Neuronal stem cell (in vitro differentiated cells): ENCODE results near the gene OTULIN.
A peak's percentile ranks its signal among the peaks of the same experiment; 100 is the strongest.

Source experiments
- DNase-seq: peaks from one replicate; pipeline ENCODE4 v3.0.0-alpha.2; 2013; ENCODE audit warnings: low spot score
- H2AFZ ChIP-seq: one replicate; pipeline ENCODE4 v1.6.1; 2013; ENCODE audit warnings: mild to moderate bottlenecking, low read length, inconsistent platforms
- H2AK5ac ChIP-seq: 2 replicates; pipeline ENCODE4 v1.6.1; 2013; ENCODE audit warnings: low read depth, mild to moderate bottlenecking, inconsistent platforms, low read length, moderate library complexity, mixed read lengths
- H2BK120ac ChIP-seq: 2 replicates; pipeline ENCODE4 v1.6.1; 2013; ENCODE audit warnings: low read depth, mild to moderate bottlenecking, inconsistent platforms, low read length, moderate library complexity, mixed read lengths
- H2BK12ac ChIP-seq: one replicate; pipeline ENCODE4 v1.6.1; 2013; ENCODE audit warnings: low read length, inconsistent platforms
- H2BK15ac ChIP-seq: 2 replicates; pipeline ENCODE4 v1.6.1; 2013; ENCODE audit warnings: mild to moderate bottlenecking, low read length, inconsistent platforms, mixed read lengths
- H2BK5ac ChIP-seq: one replicate; pipeline ENCODE4 v1.6.1; 2013; ENCODE audit warnings: inconsistent platforms, mild to moderate bottlenecking, low read length, moderate library complexity
- H3K14ac ChIP-seq: one replicate; pipeline ENCODE4 v1.6.1; 2013; ENCODE audit warnings: low read length, inconsistent platforms
- H3K18ac ChIP-seq: 2 replicates; pipeline ENCODE4 v1.6.1; 2013; ENCODE audit warnings: low read length, inconsistent platforms
- H3K23ac ChIP-seq: 2 replicates; pipeline ENCODE4 v1.6.1; 2013; ENCODE audit warnings: low read depth, mild to moderate bottlenecking, mixed read lengths, low read length, inconsistent platforms; ENCODE audit not compliant: poor library complexity
- H3K27ac ChIP-seq: replicated peaks from 3 replicates; pipeline ENCODE4 v1.5.1; 2013; ENCODE audit warnings: low read length, inconsistent platforms
- H3K27me3 ChIP-seq, 3 experiments: 2 replicates each; pipeline ENCODE4 v1.6.1; 2013; ENCODE audit warnings: low read length in 3 of 3, mild to moderate bottlenecking in 2 of 3, inconsistent platforms in 1 of 3, low read depth in 1 of 3, mixed read lengths in 1 of 3, moderate library complexity in 1 of 3; ENCODE audit not compliant: control insufficient read depth in 3 of 3, insufficient read depth in 3 of 3
- H3K36me3 ChIP-seq, 2 donors: replicated peaks in 1 of 2; 2 replicates each; pipeline ENCODE4 v1.6.1; 2013; ENCODE audit warnings: low read length in 2 of 2; ENCODE audit not compliant: control insufficient read depth in 2 of 2, insufficient read depth in 2 of 2
- H3K4ac ChIP-seq: 2 replicates; pipeline ENCODE4 v1.6.1; 2013; ENCODE audit warnings: inconsistent platforms, mild to moderate bottlenecking, low read length, moderate library complexity
- H3K4me1 ChIP-seq, 2 donors: 1 replicate in 1 of 2; 2 replicates in 1 of 2; pipeline ENCODE4 v1.6.1; 2013; ENCODE audit warnings: low read length in 2 of 2, low read depth in 1 of 2; ENCODE audit not compliant: control insufficient read depth in 2 of 2, insufficient read depth in 1 of 2
- H3K4me2 ChIP-seq: one replicate; pipeline ENCODE4 v1.6.1; 2013; ENCODE audit warnings: mild to moderate bottlenecking, low read length, inconsistent platforms; ENCODE audit not compliant: insufficient read depth, poor library complexity, severe bottlenecking
- H3K4me3 ChIP-seq, 2 donors: 2 replicates each; pipeline ENCODE4 v1.5.1; 2013; ENCODE audit warnings: low read length in 2 of 2, mild to moderate bottlenecking in 2 of 2, inconsistent platforms in 1 of 2, moderate library complexity in 1 of 2
- H3K79me1 ChIP-seq: one replicate; pipeline ENCODE4 v1.6.1; 2013; ENCODE audit warnings: low read depth, mild to moderate bottlenecking, inconsistent platforms, low read length, moderate library complexity
- H3K9ac ChIP-seq: one replicate; pipeline ENCODE4 v1.6.1; 2013; ENCODE audit warnings: mild to moderate bottlenecking, low read depth, low read length, inconsistent platforms; ENCODE audit not compliant: poor library complexity
- H3K9me3 ChIP-seq, 2 donors: replicated peaks in 1 of 2; 2 replicates each; pipeline versions ENCODE3 to v1.6.1; 2013; ENCODE audit warnings: low read length in 2 of 2, mild to moderate bottlenecking in 2 of 2, inconsistent platforms in 1 of 2, low read depth in 1 of 2, mixed read lengths in 1 of 2, moderate library complexity in 1 of 2; ENCODE audit not compliant: control insufficient read depth in 2 of 2, insufficient read depth in 1 of 2
- H4K8ac ChIP-seq: one replicate; pipeline ENCODE4 v1.6.1; 2013; ENCODE audit warnings: low read depth, mild to moderate bottlenecking, inconsistent platforms, low read length, moderate library complexity
- H4K91ac ChIP-seq: one replicate; pipeline ENCODE4 v1.6.1; 2013; ENCODE audit warnings: low read length, low read depth, mild to moderate bottlenecking, inconsistent platforms; ENCODE audit not compliant: poor library complexity
- WGBS, 2 donors: extraction: QIAGEN DNeasy Blood & Tissue Kit; methylation state at CpG; one replicate each; pipeline ENCODE4 v1.1.7; 2013; ENCODE audit warnings: missing lambda C conversion rate in 2 of 2, mixed read lengths in 1 of 2; ENCODE audit not compliant: insufficient read length in 2 of 2, insufficient replicate concordance in 1 of 2; ENCODE audit errors: extremely low coverage in 2 of 2; 5-methylcytosine and 5-hydroxymethylcytosine counted together

OTULIN gene

DNA sequence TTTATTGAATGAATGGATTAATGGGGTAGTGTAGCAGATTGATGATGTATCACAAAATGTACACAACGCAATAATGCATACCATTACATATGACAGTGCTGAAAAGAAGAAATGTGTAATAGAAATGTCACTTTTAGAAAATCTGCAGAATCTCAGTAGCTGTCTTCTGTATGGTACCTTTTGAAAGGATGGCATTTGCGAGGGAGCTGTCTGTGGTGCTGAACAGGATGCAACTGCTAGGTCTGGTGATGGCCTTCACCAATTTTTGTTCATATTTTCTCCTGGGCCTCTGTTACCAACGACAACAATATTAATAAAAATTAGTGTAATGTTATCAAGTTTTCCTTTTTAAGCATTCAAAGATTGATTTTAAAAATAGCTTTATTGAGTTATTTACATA lies 36.2 kb upstream of the OTULIN start:
- Histone ChIP-seq H2BK120ac (no peak overlapping the region), H4K8ac (no peak overlapping the region), H3K27ac (no peak overlapping the region), H3K79me1 (no peaks in the 10 kb centered on the region), H2AK5ac (no peak overlapping the region), H3K9ac (no peak overlapping the region), H3K36me3 (no peaks in the 10 kb centered on the region), H3K14ac (no peak overlapping the region), H3K9me3 (no peaks in the 10 kb centered on the region), H3K27me3 (no peaks in the 10 kb centered on the region), H3K4me2 (no peak overlapping the region), H3K18ac (no peak overlapping the region), H3K23ac (no peak overlapping the region), H3K4ac (no peak overlapping the region), H3K4me1 (no peaks in the 10 kb centered on the region), H2BK5ac (no peak overlapping the region), H3K4me3 (no peak overlapping the region), H2AFZ (no peak overlapping the region), H2BK15ac (no peak overlapping the region), H2BK12ac (no peak overlapping the region), H4K91ac (no peak overlapping the region)
- DNase-seq, result peak; percentile 56
- no CpG with 5 or more reads among the region's 3 CpGs for WGBS, 2 donors

DNA sequence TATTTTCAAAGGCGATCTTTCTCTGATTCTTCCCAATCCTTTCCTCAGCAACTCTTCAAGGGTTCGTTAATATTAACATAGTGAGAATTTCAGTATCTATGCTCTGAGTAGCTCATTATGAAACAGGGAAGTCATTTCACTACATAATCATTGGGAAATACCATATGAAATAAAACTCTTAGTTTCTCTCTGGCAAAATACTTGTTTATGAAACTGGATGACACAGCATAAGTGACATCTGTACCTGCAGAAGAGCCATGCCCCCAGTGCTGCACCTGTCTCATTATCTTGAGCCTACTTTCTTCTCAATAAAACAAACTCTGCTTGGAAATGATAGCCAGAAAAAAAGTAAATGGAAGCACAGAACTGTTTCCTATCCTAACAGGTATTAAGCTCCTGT lies 33.8 kb upstream of the OTULIN start:
- Histone ChIP-seq H3K14ac (no peak overlapping the region), H4K91ac (no peak overlapping the region), H3K4me3 (no peak overlapping the region), H3K9ac (no peak overlapping the region), H3K79me1 (no peaks in the 10 kb centered on the region), H4K8ac (no peak overlapping the region), H2BK5ac (no peak overlapping the region), H3K4me1 (no peaks in the 10 kb centered on the region), H3K9me3 (no peaks in the 10 kb centered on the region), H3K18ac (no peak overlapping the region), H3K36me3 (no peaks in the 10 kb centered on the region), H3K4me2 (no peak overlapping the region), H3K27ac (no peak overlapping the region), H3K4ac (no peak overlapping the region), H2BK15ac (no peak overlapping the region), H3K23ac (no peak overlapping the region), H2BK12ac (no peak overlapping the region), H2AK5ac (no peak overlapping the region), H3K27me3 (no peaks in the 10 kb centered on the region), H2AFZ (no peak overlapping the region), H2BK120ac (no peak overlapping the region)
- DNase-seq, result no peak
- no CpG with 5 or more reads among the region's 2 CpGs for WGBS, 2 donors

DNA sequence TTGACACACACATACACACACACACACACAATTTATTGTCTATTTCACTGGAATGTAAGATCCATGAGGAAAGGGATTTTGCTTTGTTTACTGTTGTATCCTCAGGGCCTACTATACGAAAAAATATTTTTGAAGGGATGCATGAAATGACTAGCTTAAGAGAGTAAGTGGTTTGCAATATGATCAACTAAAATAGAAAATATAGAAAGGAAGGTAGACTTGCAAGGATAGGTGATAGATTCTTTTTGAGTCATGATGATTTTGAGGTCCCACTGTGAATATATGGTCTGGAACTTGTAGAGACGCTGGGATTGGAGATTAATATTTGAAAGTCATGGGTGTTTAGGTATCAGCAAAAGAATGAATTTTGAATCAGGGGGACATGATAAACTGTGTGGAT lies 28.9 kb upstream of the OTULIN start:
- no peak overlapping the region for H3K4me2 ChIP-seq
- no peaks in the 10 kb centered on the region for H3K79me1 ChIP-seq
- H3K4ac ChIP-seq, result no peak overlapping the region
- no CpG with 5 or more reads among the region's 2 CpGs for WGBS, 2 donors
- H3K27me3 ChIP-seq, result no peaks in the 10 kb centered on the region
- H3K4me1 ChIP-seq, result no peaks in the 10 kb centered on the region
- no peak overlapping the region for H2BK12ac ChIP-seq
- H3K36me3 ChIP-seq, result no peaks in the 10 kb centered on the region
- peaks cover 0 to under 1% of the 10 kb centered on the region in 2 donors for H3K9me3 ChIP-seq
- H2AFZ ChIP-seq, result no peak overlapping the region
- no peak overlapping the region for H3K4me3 ChIP-seq
- no peak overlapping the region for H4K91ac ChIP-seq
- no peak for DNase-seq
- H4K8ac ChIP-seq, result no peak overlapping the region
- no peak overlapping the region for H3K9ac ChIP-seq
- no peak overlapping the region for H3K23ac ChIP-seq
- no peak overlapping the region for H3K14ac ChIP-seq
- H2AK5ac ChIP-seq, result no peak overlapping the region
- no peak overlapping the region for H2BK120ac ChIP-seq
- H3K18ac ChIP-seq, result no peak overlapping the region
- H2BK5ac ChIP-seq, result no peak overlapping the region
- no peak overlapping the region for H3K27ac ChIP-seq
- H2BK15ac ChIP-seq, result no peak overlapping the region

DNA sequence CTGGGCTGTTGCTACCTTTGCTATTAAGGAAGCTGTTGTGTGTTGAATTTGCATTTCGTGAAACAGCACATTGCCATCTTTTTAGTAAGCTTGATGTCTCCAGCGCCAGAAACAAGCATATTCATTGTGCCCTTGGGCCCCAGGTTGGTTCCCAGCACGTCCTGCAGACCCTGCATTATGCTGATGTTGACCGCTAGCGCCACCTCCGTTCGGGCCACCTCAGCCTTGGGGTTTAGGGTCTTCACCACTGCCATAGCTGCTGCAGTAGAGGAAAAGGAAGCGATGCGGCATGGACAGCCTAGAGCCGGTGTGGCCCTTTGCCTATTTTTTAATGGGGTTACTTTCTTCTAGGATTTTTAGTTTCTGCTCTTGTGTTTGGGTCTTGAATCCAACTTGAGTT lies 23.8 kb upstream of the OTULIN start:
- Histone ChIP-seq H2AFZ (no peak overlapping the region), H3K23ac (no peak overlapping the region), H3K9ac (no peak overlapping the region), H3K79me1 (no peaks in the 10 kb centered on the region), H2BK15ac (no peak overlapping the region), H3K4me1 (no peaks in the 10 kb centered on the region), H3K27me3 (no peaks in the 10 kb centered on the region), H3K4ac (no peak overlapping the region), H2BK5ac (no peak overlapping the region), H2BK12ac (no peak overlapping the region), H4K8ac (no peak overlapping the region), H2AK5ac (no peak overlapping the region), H2BK120ac (no peak overlapping the region), H3K4me2 (no peak overlapping the region), H3K4me3 (peak overlapping the region in 1 of 2 donors; percentile 4), H3K18ac (no peak overlapping the region), H3K36me3 (no peaks in the 10 kb centered on the region), H3K9me3 (peaks cover 0 to 3% of the 10 kb centered on the region in 2 donors), H3K14ac (peak overlapping the region; percentile 6), H4K91ac (no peak overlapping the region), H3K27ac (no peak overlapping the region)
- WGBS, 2 donors, result no CpG with 5 or more reads among the region's 10 CpGs
- DNase-seq, result no peak
